ENCODE measurements around the gene MUC22.

MUC22 gene

GRCh38 chr6:31010393-31011060 is at the start of gene MUC22:
MUC22 (plus strand) TSS chr6:31010474; CDS start chr6:31010707, 233 bp downstream.
- DNase-seq (ENCODE audit: low read depth) = no peak
- no peak within 1 kb of the TSS for H3K4me3 ChIP-seq (ENCODE audit: low read depth, low read length)
- TF ChIP-seq, protein P1, sequence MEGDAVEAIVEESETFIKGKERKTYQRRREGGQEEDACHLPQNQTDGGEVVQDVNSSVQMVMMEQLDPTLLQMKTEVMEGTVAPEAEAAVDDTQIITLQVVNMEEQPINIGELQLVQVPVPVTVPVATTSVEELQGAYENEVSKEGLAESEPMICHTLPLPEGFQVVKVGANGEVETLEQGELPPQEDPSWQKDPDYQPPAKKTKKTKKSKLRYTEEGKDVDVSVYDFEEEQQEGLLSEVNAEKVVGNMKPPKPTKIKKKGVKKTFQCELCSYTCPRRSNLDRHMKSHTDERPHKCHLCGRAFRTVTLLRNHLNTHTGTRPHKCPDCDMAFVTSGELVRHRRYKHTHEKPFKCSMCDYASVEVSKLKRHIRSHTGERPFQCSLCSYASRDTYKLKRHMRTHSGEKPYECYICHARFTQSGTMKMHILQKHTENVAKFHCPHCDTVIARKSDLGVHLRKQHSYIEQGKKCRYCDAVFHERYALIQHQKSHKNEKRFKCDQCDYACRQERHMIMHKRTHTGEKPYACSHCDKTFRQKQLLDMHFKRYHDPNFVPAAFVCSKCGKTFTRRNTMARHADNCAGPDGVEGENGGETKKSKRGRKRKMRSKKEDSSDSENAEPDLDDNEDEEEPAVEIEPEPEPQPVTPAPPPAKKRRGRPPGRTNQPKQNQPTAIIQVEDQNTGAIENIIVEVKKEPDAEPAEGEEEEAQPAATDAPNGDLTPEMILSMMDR (IDR thresholded peaks at IDR 0.05; ENCODE audit: low read depth, low read length, missing control alignments) = no peak

DNA sequence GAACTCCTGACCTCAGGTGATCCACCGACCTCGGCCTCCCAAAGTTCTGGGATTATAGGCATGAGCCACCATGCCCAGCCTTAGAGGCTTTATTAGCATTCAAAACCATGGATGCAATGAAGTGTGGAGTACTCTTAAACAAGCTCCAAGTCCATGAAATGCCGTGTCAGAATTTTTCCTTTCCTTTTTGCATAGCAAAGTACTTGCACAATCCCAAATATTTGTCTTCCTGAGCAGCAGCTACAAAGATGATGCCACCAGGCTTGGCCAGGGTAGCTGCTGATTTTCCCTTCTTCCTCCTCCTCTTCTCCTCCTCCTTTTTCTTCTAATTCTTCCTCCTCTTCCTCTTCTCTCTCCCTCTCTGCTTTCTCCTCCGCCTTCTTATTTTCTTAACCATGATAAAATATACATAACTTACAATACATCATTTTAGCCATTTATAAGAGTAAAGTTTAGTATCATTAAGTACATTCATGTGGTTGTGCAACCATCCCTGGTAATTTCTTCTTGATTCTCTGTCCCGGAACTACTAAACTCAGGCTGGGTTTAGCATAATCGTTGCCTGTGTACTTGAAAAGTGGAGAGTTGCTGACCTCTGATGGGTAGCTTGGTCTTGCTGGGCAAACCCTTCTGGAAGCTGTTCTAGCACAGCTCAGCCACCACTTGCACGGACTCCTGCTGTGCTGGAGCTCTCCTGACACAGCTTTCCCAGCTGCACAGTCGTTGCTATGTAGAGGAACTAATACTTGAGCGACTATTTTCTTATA is 49.2 kb upstream of the MUC22 start:
- no peak for DNase-seq (ENCODE audit: low read depth)
- TF ChIP-seq, protein P1 (IDR thresholded peaks at IDR 0.05; ENCODE audit: low read depth, low read length, missing control alignments) = no peak
- H3K4me3 ChIP-seq (ENCODE audit: low read depth, low read length) = no peak overlapping the region

DNA sequence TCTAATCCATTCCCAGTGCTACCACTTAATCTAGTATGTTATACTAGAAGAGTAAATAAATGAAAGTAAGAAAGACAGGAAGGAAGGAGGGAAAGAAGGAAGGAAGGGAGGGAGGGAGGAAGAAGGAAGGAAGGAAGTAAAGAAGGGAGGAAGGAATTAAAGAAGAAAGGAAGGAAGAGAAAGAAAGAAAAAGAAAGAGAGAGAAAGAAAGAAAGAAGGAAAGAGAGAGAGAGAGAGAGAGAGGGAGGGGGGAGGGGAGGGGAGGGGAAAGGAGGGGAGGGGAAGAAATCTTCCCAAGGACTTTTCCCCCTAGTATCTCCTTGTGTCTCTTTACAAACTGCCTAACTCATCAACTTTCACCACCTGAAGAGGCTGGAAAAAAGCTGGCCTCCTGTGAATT is 47.6 kb upstream of the MUC22 start:
- no peak overlapping the region for H3K4me3 ChIP-seq (ENCODE audit: low read depth, low read length)
- TF ChIP-seq, protein P1 (IDR thresholded peaks at IDR 0.05; ENCODE audit: low read depth, low read length, missing control alignments) = no peak
- no peak for DNase-seq (ENCODE audit: low read depth)

GRCh38 chr6:30963641-30964040 is 46.6 kb upstream of the MUC22 start:
- no peak for DNase-seq (ENCODE audit: low read depth)
- TF ChIP-seq, protein P1 (IDR thresholded peaks at IDR 0.05; ENCODE audit: low read depth, low read length, missing control alignments) = no peak
- H3K4me3 ChIP-seq (ENCODE audit: low read depth, low read length) = no peak overlapping the region

- TF ChIP-seq, protein P1 (IDR thresholded peaks at IDR 0.05; ENCODE audit: low read depth, low read length, missing control alignments) = no peak
- DNase-seq (ENCODE audit: low read depth) = no peak
- H3K4me3 ChIP-seq (ENCODE audit: low read depth, low read length) = no peak overlapping the region
Observed at GRCh38 chr6:30964075-30964474, 46.2 kb upstream of the MUC22 start.

GRCh38 chr6:30965140-30965601 is 45.1 kb upstream of the MUC22 start:
- H3K4me3 ChIP-seq (ENCODE audit: low read depth, low read length) = no peak overlapping the region
- DNase-seq (ENCODE audit: low read depth) = no peak
- TF ChIP-seq, protein P1 (IDR thresholded peaks at IDR 0.05; ENCODE audit: low read depth, low read length, missing control alignments) = no peak

Data from GM12864 (cell line).